Esophagus mucosa (tissue), 1 donor: ENCODE data around the gene FAM174C. TPM values are rescaled to one million over a fixed set of nuclear protein-coding genes. Genes with fewer than 3 reads are reported as not detected.

Source experiments
- ATAC-seq: fragments of 200-7000 bp; cut with Tn5 transposase; one replicate; pipeline ENCODE4 v1.9.1; 2020
- total RNA-seq: library from RNA; stranded (reverse); gene quantifications from one replicate; pipeline ENCODE4 v1.2.4, GENCODE V29; 2023
- donor health status: DM: yes; HTN: yes; CAD: no.

Gene FAM174C
- total RNA-seq, 1 donor from 2014 or later, result 41.2 TPM

GRCh38 chr19:1288226-1288612 lies 12.9 kb downstream of the FAM174C start:
- ATAC-seq, result no peak

- ATAC-seq, result no peak
Measured at GRCh38 chr19:1288833-1289685, 13.7 kb downstream of the FAM174C start.

GRCh38 chr19:1289686-1290025 lies 14.3 kb downstream of the FAM174C start:
- ATAC-seq, result no peak

GRCh38 chr19:1290196-1290702 lies 14.9 kb downstream of the FAM174C start:
- ATAC-seq, result no peak

DNA sequence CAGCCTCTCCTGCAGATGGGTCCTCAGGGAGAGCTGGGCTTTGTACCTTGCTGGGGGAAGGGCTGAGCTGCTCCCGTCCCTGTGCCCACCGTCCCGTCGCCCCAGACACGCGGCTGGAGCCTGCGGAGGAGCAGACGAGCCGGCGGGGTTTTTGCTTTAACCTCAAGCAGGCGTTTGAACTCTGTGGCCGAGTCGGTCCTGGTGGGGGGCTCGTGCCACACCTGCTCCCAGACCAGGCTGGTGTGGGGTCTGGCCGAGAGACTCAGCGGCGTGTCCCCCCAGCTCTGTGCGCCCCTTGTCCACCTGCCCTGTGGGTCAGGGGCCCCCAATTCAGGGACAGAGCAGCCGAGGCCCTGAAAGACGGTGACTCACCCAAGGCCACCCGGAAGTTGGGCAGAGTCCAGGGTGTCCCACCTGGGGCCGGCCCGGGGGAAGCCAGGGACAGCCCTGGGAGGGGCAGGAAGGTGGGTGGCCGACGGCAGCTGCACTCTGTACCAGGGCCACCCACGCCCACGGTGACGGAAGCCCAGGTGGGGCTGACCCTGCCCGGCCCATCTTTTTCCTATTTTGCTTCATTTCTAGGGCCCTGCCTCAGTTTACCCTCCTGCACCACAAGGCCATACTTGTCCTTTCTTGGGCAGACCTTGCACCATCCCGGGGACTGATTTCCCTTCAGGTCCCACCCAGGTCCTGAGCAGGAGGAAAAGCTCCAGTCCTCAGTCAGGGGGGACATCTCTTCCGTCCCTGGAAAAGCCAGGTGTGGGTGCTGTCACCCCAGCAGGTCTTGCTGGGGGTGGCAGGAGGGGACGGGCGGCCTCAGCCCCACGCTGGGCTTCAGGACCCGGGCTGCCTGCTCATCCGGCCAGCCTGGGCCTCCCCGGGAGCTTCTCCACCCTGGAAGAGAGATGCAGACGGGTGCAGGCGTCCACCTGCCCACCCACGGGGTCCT lies 15.6 kb downstream of the FAM174C start:
- no peak for ATAC-seq

GRCh38 chr19:1291761-1292418 lies 16.6 kb downstream of the FAM174C start:
- ATAC-seq, result no peak

DNA sequence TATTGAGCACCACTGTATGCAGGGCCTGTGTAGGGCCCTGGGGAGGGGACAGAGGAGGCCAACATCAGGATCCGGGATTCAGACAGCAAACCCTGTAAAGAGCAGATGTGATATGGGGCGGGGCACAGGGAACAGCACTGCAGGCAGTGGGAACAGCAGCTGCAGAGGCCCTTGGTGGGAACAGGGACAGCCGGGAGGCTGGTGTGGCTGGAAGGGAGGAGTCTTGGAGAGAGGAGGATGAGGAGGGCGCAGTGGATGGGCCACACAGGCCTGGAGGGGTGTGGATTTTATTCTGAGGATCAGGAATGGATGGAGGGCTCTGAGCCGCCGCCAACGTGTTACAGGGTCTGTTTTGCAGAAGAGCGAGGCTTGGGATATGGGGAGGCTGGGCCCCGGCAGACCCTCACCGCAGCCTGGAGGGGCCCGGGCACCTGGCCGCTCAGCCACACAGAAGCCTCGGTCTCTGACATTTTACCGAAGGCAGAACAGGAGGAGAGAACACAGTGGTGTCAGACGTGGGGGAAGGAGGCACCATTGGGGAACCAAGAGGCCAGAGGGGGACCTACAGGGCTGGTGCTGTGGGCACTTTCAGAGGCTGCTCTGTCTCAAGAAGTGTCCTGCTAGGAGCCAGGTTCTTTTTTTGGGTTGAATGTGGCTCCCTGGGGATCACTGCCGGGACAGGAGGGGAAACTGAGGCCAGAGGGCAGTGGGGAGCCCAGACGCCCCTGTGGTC lies 17.3 kb downstream of the FAM174C start:
- no peak for ATAC-seq

DNA sequence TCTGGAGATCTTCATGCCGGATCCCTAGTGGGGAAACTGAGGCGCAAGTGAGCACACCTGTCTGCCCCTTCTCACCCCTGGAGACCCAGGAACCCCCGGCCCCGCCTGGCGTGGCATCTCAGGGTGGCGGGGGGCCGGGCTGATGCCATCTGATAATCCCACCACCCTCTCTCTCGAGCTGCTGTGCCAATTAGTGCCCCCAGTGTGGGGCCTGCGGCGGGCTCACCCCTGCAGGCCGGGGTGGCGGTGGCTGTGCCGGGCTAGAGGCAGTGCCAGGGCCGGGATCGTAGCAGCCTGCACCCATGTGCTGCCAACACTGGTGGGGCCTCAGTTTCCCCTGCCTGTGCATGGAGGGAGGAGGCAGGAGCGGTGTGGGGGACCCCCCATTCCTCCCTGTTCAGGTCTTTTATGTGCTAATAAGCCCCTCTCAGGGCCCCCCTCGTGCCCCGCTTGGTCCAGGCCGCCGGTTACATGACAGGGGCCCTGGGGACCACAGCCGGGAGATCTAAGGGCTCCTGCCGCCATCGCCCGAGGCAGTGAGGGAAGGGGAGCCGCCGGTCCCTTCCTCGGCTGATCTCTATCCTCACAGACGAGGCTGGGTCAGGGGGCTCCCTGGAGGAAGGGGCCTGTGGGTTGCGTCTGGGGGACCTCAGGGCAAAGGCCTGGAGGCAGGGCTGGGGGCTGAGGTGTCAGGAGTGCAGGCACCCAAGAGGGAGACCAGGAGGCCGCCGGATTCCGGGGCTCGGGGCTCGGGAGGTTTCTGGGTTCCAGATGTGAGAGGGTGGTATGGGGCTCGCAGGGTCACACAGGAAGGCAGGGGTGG lies 18.7 kb downstream of the FAM174C start:
- ATAC-seq, result no peak

DNA sequence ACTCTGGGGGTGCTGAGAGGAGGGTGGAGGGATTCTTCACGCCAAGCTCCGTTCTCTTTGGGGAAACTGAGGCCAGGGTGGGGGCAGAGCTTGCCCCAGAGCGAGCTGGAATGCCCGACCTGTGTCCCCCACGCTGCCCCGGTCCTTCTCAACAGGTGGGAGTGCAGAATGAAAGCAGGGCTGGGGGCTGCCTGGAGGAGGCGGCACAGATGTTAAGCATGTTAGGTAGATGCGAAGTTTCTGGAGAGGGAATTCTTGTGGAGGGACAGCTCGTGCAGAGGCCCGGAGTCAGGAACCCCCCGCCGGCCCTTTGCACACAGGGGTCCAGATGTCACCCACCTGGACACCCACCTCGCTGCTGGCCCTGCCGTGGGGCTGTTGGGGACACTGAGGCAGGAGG lies 19.4 kb downstream of the FAM174C start:
- no peak for ATAC-seq

DNA sequence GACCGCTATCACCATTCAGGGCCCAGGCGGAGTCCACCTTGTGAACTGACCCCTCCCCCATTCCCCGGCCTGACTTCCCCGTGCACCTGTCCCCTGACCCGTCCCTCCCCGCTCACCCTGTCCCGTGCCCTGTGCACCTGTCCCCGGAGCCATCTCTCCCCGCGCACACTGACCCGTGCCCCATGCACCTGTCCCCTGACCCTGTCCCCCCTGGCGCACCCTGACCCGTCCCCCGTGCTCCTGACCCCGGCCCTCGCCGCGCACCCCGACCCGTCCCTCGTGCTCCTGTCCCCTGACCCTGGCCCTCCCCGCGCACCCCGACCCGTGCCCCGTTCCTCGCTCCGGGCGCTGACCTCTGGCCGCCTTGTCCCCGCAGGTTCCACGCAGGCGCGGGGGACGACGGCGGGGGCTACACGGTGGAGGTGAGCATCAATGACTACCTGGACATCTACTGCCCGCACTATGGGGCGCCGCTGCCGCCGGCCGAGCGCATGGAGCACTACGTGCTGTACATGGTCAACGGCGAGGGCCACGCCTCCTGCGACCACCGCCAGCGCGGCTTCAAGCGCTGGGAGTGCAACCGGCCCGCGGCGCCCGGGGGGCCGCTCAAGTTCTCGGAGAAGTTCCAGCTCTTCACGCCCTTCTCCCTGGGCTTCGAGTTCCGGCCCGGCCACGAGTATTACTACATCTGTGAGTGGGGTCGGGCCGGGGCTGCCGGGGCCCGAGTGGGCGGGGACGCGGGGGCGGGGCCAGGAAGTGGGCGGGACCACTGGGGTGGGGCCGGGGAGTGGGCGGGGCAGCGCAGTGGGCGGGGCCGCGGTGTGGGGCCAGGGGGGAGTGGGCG lies 20.1 kb downstream of the FAM174C start:
- ATAC-seq, result no peak

DNA sequence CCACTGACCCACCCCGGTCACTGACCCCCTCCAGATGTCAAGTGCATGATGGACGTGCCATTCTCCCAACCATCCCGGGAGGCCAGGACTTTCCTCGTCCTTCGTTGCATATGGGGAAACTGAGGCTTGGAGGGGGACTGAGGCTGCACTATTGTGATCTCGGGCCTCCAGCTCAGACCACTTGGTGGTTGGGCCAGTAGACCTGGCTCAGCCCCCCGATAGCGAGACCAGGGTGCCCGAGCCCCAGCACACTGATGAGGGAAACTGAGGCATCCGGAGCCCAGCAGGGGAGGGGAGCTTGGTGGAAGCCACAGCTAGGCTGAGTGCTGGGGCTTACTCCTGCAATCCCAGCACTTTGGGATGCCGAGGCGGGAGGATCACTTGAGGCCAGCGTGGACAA lies 20.7 kb downstream of the FAM174C start:
- ATAC-seq, result no peak

- no peak for ATAC-seq
Measured at GRCh38 chr19:1296575-1297271, 21.4 kb downstream of the FAM174C start.

DNA sequence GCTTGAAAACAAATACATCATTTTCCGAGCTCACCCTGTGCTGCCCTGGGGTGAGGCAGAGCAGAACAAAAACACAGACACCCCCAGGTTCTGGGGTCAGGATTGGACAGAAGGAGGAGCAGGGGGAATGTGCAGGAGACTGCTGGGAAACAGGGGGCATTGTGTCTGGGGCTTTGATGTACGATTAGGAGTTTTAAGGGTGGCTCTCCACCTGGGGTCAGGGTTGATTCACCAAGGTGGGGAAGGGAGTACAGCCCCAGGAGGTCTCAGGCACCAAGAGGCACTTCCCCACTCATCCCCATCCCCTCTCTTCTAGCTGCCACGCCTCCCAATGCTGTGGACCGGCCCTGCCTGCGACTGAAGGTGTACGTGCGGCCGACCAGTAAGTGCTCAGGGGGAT lies 22.9 kb downstream of the FAM174C start:
- no peak for ATAC-seq

DNA sequence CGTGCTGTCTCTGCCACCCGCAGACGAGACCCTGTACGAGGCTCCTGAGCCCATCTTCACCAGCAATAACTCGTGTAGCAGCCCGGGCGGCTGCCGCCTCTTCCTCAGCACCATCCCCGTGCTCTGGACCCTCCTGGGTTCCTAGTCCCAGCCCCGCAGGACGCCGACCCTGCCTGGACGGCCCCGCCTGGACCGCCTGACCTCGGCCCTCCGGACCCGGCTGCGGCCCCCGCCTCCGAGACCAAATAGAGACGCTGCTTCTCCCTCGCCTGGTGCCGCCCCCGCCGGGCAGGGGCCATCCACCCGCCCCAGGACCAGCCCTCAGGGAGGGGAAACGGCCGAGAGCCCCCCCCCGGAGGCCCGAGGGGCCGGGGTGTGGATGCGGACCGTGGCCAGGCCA lies 24.5 kb downstream of the FAM174C start:
- ATAC-seq, result no peak

GRCh38 chr19:1300744-1301490 lies 25.6 kb downstream of the FAM174C start:
- ATAC-seq, result no peak

GRCh38 chr19:1302533-1303239 lies 27.4 kb downstream of the FAM174C start:
- no peak for ATAC-seq

DNA sequence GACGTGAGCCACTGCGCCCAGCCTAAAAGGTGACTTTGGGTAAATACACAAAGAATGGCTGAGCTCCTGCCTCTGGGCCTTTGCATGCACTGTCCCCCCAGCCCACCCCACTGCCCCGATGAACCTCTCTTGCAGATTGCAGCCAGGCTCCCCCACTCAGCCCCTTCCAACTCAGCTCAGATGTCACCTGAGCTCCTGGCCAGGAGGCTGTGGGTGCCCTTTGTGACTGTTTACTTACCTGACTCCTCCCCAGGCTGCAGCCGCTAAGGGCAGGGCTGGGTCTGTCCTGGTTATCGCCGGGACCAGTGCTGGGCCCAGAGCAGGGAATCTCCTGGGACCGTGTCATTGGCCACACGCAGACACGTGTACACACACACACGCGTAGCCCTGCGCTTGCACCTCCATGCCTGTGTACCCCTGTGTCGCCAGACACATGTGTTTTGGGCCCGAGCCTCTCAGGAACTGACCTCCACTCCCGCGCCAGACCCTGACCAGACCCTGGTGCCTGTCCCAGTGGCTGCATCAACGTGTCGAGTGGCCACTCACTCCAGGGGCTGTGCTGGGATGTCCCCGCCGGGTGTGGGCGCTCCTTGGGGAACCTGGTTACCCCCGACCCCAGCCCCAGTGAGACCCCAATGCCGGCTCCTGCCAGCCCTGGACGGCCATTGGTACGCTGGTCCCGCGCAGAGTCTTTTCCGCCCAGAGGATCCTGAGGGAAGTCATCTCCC lies 29.0 kb downstream of the FAM174C start:
- ATAC-seq, result peak; percentile 8
